Calu3 (cell line): ENCODE results near the gene CTCF. TPM values are rescaled to one million over a fixed set of nuclear protein-coding genes. Genes with fewer than 3 reads are reported as not detected.

Experiments
- BruUV-seq: library from RNA; stranded (reverse); fragments of 400-500 nt; replicated peaks from 2 replicates; lab custom pipeline; 2021; lab: Mats Ljungman, UMichigan
- CTCF ChIA-PET: fragments of 300-600 bp; sonication (Branson Sonifier 250); formaldehyde crosslinking; loops from one replicate; lab custom pipeline; 2022; ENCODE audit warnings: antibody characterized with exemption; lab: Charles Lee
- DNase-seq: peaks from one replicate; pipeline ENCODE4 v3.0.0; 2022
- H3K27ac Mint-ChIP-seq: one replicate; pipeline ENCODE4 v1.8.0; 2022; ENCODE audit warnings: mixed read lengths; ENCODE audit not compliant: unreplicated experiment
- H3K27me3 Mint-ChIP-seq: one replicate; pipeline ENCODE4 v1.8.0; 2022; ENCODE audit warnings: mixed read lengths; ENCODE audit not compliant: unreplicated experiment
- H3K36me3 Mint-ChIP-seq: one replicate; pipeline ENCODE4 v1.8.0; 2022; ENCODE audit warnings: mild to moderate bottlenecking, moderate library complexity, mixed read lengths; ENCODE audit not compliant: insufficient read depth, unreplicated experiment
- H3K4me1 Mint-ChIP-seq: one replicate; pipeline ENCODE4 v1.8.0; 2022; ENCODE audit warnings: mild to moderate bottlenecking, low read depth, mixed read lengths; ENCODE audit not compliant: unreplicated experiment
- H3K4me3 Mint-ChIP-seq: one replicate; pipeline ENCODE4 v1.8.0; 2022; ENCODE audit warnings: mild to moderate bottlenecking, low read depth, moderate library complexity, mixed read lengths; ENCODE audit not compliant: unreplicated experiment
- H3K9me3 Mint-ChIP-seq: one replicate; pipeline ENCODE4 v1.8.0; 2022; ENCODE audit warnings: low read depth, mixed read lengths; ENCODE audit not compliant: unreplicated experiment
- intact Hi-C: fragments of 100-400 bp; cut with micrococcal nuclease; formaldehyde crosslinking; loops from one replicate; pipeline ENCODE4 v1.10.0; 2022; ENCODE audit not compliant: unreplicated experiment
- total RNA-seq: library from RNA; stranded (reverse); gene quantifications from 2 replicates; pipeline ENCODE4 v1.2.3, GENCODE V29; 2022
- TF ChIP-seq, protein P1 (sequence below): fragments of 200-600 bp; IDR thresholded peaks from one replicate; pipeline ENCODE4 v1.8.0; 2022; ENCODE audit warnings: antibody characterized with exemption; ENCODE audit not compliant: unreplicated experiment

Gene CTCF
- total RNA-seq, 1 experiment from 2014 or later: 52.1 TPM

DNA sequence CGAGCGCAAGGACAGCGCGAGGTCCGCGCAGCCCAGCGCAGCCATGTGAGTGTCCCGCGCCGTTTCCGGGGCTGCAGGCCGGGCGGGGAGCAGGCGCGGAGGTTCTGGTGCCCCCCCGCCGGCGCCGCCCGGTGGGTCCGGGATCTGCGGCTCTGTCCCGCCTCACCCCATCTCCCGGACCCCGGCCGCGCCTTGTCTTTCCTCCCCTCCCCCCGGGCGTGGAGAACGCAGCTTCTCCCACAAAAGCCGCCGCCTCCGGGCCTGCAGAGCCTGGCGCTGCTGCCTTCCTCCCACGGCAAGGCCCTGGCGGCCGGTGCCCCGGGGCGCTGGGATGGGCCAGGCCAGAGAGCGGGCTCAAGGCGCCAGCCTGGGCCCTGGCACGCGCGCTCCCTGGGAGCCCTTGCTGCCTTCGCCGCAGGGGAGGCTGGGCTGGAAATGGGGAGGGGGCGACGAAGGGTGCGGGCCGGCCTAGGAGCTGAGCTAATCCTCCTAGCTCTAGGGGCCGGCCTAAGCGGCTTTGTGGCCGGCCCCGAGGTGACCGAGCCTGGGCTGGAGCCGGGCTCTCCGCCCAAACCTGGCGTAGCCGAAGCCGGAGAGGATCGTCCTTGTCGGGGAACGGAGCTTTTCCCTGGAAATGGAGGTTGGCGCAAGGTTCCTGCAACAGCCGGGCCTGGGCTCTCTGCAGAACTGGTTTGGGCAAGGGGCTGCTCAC lies 33.3 kb upstream of the CTCF start:
- peak overlapping the region; percentile 76 for H3K27ac Mint-ChIP-seq

DNA sequence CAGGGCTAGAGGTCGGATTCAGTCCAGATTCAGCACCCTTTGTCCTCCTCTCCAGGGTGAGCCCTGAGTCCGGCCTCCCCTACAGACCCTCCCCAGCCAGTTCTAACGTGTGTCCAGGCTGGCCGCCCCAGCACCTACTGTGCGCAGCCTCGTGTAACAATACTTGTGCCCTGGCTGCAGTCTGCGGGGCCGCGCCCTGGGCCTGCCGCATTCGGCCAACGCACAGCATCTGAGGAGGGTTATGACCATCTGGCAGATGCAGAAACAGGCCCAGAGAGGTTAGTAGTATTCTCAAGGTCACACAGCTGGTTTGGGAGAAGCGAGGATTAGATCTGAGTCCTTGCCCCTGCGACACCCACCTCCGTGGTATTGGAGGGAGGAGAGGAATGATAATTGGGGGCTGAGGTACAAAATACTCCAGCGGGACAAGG lies 32.7 kb upstream of the CTCF start:
- intact Hi-C loops: no loop called here

More for the DNA sequence above, 33.3 kb upstream of the CTCF start:
- DNase-seq: peak; percentile 65
- intact Hi-C loops: no loop called here
- H3K9me3 Mint-ChIP-seq: no peaks in the 10 kb centered on the region
- BruUV-seq: no TSS peak
- H3K36me3 Mint-ChIP-seq: peaks cover 45% of the 10 kb centered on the region
- CTCF ChIA-PET: interaction anchor here (0.5 to 2.5 kb wide), 8 partner anchors 8 to 361 kb away, joined by 3 to 7 read pairs (median 6); partner anchors contain the start of genes ACD, ATP6V0D1, HSD11B2 and PARD6A
- TF ChIP-seq, protein P1, sequence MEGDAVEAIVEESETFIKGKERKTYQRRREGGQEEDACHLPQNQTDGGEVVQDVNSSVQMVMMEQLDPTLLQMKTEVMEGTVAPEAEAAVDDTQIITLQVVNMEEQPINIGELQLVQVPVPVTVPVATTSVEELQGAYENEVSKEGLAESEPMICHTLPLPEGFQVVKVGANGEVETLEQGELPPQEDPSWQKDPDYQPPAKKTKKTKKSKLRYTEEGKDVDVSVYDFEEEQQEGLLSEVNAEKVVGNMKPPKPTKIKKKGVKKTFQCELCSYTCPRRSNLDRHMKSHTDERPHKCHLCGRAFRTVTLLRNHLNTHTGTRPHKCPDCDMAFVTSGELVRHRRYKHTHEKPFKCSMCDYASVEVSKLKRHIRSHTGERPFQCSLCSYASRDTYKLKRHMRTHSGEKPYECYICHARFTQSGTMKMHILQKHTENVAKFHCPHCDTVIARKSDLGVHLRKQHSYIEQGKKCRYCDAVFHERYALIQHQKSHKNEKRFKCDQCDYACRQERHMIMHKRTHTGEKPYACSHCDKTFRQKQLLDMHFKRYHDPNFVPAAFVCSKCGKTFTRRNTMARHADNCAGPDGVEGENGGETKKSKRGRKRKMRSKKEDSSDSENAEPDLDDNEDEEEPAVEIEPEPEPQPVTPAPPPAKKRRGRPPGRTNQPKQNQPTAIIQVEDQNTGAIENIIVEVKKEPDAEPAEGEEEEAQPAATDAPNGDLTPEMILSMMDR: no peak
- peaks cover 40% of the 10 kb centered on the region for H3K4me1 Mint-ChIP-seq
- peaks cover 21% of the 10 kb centered on the region for H3K27me3 Mint-ChIP-seq
- peak overlapping the region; percentile 87 for H3K4me3 Mint-ChIP-seq

DNA sequence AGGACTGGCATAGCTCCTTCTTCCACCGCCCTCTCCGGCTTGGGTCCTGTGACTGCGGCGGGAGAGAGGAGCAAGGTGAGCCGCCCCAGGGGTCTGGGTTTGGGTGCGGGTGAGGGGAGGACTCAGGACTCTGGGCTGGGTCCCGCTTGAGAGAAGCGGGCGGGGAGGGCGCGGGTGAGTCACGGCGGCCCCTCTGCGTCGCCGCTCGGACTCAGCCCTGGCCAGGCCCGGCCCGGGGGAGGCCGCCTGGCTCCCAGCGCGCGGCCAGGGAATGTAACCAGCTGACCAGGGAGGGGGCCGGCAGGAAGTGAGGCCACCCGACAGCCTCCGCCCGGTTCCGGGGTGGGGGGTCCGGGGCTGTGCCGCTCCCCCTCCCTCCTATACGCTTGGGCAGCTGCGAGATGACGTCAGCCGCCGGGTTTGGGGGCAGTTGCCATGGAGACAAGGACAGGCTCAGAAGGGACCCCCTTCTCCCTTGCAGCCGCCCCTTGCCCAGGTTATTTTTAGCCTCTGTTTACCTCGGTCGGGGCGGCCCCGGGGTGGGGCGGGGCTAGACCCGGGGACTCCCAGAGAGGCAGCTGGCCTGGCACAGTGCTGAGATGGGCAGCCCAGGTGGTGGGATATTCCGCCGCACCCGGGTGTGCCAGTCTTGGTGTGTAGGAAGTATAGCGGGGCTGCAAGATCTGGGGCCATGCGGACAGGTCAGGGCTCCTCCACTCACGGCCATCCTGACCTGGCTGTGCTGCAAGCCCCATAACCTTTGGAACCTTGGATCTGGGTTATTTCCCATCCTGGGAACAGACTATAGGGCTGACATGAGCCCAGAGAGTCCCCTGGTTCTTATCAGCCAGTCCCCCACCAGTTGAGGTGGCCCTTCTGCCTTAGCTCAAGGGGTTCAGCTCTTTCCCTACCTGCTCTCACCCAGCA lies 32.0 kb upstream of the CTCF start:
- no TSS peak for BruUV-seq
- H3K27me3 Mint-ChIP-seq: peaks cover 9% of the 10 kb centered on the region
- peaks cover 44% of the 10 kb centered on the region for H3K4me1 Mint-ChIP-seq
- TF ChIP-seq, protein P1: no peak
- CTCF ChIA-PET: interaction anchor here (1.8 to 2.5 kb wide), 3 partner anchors 8 to 130 kb away, joined by 6 to 7 read pairs (median 7); partner anchors contain the start of genes ACD and PARD6A
- peaks cover 45% of the 10 kb centered on the region for H3K36me3 Mint-ChIP-seq
- peak overlapping the region; percentile 76 for H3K27ac Mint-ChIP-seq
- peak overlapping the region; percentile 87 for H3K4me3 Mint-ChIP-seq
- no peaks in the 10 kb centered on the region for H3K9me3 Mint-ChIP-seq
- peak; percentile 73 for DNase-seq
- intact Hi-C loops: no loop called here

More for the DNA sequence above, 32.7 kb upstream of the CTCF start:
- Mint-ChIP-seq H3K4me3 (peak overlapping the region; percentile 87), H3K27me3 (peaks cover 16% of the 10 kb centered on the region), H3K27ac (peak overlapping the region; percentile 76), H3K9me3 (no peaks in the 10 kb centered on the region), H3K36me3 (peaks cover 45% of the 10 kb centered on the region), H3K4me1 (peaks cover 40% of the 10 kb centered on the region)
- DNase-seq: no peak
- no TSS peak for BruUV-seq
- CTCF ChIA-PET: interaction anchor here (0.5 to 2.5 kb wide), 5 partner anchors 8 to 131 kb away, joined by 4 to 7 read pairs (median 6); partner anchors contain the start of genes ACD and PARD6A
- TF ChIP-seq, protein P1: no peak

DNA sequence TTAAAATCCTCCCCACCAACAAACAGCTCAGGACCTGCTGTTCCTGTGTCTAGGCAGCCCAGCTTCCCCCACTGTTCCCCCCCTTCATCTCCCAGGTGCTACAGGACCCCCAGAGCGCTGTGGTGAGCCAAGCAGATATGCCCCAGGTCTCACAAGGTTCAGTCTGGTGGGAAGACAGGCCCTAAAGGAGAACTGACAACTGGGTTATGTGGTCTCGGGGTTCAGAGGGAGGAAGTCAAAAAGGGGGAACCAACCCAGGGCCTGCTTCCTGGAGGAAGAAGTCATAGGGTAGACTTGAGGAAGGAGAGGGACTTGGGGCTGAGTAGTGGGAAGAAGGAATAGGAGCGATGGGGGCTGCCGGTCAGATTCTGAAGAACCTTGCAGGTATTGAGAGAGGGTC lies 31.1 kb upstream of the CTCF start:
- Mint-ChIP-seq H3K4me1 (peaks cover 47% of the 10 kb centered on the region), H3K4me3 (peak overlapping the region; percentile 87), H3K27ac (no peak overlapping the region), H3K9me3 (no peaks in the 10 kb centered on the region), H3K27me3 (no peaks in the 10 kb centered on the region), H3K36me3 (peaks cover 51% of the 10 kb centered on the region)
- BruUV-seq: no TSS peak
- no peak for DNase-seq
- CTCF ChIA-PET: interaction anchor here (1.8 to 2.4 kb wide), 2 partner anchors 10 to 129 kb away, joined by 6 to 7 read pairs; partner anchors contain the start of genes ACD and PARD6A
- TF ChIP-seq, protein P1: no peak
- intact Hi-C loops: no loop called here
